Endothelial cell of hepatic sinusoid (primary cell): Measurements from ENCODE around the gene SPPL3.

Experiments
- in situ Hi-C: cut with HindIII; loops from 2 replicates; pipeline ENCODE4 v1.10.0; 2017; ENCODE audit warnings: low sequenced_read_pairs

The SPPL3 gene

GRCh38 chr12:120879718-120880300 is 24.3 kb downstream of the SPPL3 start:
- in situ Hi-C loops = no loop called here

DNA sequence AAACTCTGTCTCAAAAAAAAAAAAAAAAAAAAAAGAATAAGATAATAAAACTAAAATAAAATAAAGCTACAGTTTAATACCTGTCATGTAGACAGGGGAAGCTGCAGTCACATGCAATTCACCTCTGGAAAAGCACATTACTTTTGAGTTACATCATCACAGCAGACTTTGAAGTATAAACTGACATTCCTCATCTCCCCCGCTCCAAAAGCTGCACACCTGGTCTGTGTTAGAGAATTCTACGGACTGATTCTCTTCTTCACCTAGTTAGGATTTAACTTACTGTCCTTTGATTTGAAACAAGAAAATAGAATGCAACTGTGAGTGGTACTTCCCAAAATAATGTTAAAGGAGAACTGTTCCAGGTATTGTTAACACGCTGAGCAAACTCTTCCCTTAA is 25.1 kb downstream of the SPPL3 start:
- in situ Hi-C loops = no loop called here

DNA sequence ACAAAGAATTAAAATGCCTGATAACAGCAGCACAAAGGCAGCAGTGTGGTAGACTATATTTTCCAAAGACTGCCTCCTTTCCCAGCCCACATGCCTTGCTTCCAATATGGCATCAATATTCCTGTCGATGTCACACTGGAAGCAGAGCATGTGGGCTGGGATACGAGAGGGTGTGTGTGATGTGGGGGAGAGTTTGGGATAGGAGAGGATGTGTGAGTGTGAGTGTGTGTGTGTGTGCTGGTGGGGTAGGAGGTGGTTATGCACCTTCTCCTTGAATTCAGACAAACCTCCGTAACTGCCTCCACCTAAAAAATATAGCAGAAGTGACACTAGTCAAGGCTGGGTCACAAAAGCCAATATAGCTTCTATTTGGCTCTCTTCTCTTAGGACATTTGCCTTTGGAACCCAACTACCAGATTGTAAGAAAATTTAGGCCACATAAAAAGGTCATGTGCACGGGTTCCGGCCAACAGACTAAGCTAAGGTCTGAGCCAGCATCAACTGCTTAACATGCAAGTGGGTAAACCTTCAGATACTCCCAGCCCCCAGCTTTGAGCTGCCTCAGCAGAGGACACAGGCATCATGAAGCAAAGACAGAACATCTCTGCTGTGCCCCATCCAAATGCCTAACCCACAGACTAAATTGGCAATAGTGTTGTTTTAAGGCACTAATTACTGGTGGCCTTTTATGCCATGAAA is 29.5 kb downstream of the SPPL3 start:
- in situ Hi-C loops = no loop called here

GRCh38 chr12:120873226-120873625 is 30.9 kb downstream of the SPPL3 start:
- in situ Hi-C loops = no loop called here

- in situ Hi-C loops = no loop called here
These were observed 31.7 kb downstream of the SPPL3 start for GRCh38 chr12:120872487-120872886.

DNA sequence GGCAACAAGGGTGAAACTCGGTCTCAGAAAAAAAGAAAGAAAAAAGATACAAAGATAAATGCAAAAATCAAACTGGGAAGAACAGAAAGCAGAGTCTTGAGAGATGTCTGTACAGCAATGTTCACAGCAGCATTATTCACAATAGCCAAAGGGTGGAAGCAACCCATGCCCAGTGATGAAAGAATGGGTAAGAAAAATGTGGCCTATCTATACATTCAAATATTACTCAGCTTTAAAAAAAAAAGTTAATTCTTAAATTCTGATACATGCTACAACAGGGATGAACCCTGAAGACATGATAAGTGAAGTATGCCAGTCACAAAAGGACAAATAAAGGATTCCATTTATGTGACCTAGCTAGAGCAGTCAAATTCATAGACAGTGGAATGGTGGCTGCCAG is 33.7 kb downstream of the SPPL3 start:
- in situ Hi-C loops = no loop called here

DNA sequence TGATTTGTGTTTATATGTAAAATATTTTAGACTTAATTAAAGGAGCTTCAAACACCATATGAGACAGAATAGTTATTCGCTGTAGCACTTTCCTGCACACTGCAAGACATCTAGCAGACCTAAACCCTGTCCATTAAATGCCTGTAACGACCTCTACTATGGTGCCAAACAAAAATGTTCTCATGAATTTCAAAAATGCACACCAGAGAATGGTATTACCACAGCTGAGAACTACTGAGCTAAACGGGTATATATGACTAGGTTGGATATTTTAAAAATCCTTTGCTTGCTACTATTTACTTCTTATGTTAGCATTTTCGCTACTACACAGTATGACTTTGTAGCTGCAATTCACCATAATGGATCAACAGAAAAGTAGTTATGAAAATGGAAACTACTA is 34.8 kb downstream of the SPPL3 start:
- in situ Hi-C loops = no loop called here

GRCh38 chr12:120866108-120866507 is 38.0 kb downstream of the SPPL3 start:
- in situ Hi-C loops = no loop called here

GRCh38 chr12:120865098-120865497 is 39.1 kb downstream of the SPPL3 start:
- in situ Hi-C loops = no loop called here

DNA sequence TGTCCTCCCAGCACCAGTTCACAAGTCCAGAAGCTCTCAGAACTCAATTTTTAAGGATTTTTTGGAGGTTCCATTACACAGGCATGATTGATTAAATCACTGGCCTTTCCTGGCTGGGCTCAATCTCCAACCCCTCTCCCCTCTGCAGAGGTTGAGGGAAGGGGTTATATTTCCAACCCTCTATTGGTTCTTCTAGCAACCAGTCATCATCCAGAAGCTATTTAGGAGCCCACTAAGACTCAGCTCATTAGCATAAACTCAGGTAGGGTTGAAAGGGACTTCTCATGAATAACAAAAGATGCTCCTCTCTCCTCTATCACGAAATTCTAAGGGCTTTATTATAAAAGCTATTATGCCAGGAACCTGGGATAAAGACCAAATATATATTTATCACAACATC is 41.5 kb downstream of the SPPL3 start:
- in situ Hi-C loops = no loop called here

DNA sequence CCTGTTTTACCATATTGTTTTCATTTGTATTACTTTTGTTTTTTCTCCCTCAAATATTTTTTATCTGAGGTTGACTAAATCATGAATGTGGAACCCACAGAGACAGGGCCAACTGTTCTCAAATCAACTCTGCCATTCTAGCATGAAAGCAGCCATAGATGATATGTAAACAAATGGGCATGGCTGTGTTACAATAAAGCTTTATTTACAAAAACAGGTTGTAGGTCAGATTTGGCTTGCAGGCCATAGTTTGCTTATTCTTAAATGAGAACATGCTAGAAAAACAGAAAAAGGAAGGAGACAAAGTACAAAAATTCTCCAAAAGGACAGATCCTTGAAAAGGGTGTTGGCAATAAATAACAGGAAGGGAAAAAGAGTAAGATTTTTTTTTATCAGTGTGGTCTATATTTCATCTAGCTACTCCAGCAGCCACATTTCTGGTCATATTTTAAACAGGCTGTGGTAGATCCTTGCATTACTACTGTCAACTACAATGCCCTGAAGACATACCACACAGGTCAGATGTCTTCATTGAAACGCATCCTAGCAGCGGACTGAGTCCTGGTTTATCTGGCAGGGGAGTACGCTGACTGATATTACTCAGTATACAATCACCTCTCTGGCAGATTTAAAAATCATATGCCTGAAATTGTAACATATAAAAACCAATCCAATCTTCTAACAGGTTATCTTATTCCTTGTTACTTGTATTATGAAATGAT is 42.9 kb downstream of the SPPL3 start:
- in situ Hi-C loops = no loop called here

- in situ Hi-C loops = no loop called here
These were observed 45.7 kb downstream of the SPPL3 start for GRCh38 chr12:120858306-120859088.

DNA sequence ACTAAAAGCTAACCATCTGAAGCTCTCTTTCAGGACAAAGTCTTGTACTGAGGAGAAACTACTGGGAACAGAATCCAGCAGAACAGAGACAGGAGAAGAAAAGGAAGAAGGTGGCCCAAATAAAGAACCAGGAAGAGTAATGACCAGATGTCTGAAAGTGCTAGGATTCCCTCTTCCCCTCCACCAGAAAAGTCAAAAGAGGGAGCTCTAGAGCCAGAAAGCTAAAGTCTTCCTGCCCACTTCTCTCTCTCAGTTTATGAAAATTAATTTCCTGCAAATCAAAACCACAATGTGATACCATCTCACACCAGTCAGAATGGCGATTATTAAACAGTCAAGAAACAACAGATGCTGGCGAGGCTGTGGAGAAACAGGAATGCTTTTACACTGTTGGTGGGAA is 47.2 kb downstream of the SPPL3 start:
- in situ Hi-C loops = no loop called here

- in situ Hi-C loops = no loop called here
These were observed 48.2 kb downstream of the SPPL3 start for GRCh38 chr12:120855823-120856588.

DNA sequence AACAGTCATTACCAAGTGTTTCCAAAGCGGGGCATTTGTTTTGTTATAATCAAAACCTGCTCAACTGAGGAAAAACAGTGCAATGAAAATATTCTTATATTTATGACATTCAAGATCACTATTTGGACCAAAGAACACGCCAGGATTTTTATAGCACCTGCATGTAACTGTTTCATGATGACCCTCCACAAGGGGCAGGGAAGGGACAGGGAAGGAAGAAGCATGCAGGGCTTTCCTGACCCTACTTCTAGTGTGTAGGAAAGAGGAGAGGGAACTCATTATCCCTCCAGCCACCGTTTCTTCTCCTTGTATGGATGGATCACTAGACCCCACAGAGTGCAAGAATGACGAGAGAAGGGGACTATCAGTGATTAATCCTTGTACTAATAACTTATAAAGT is 49.4 kb downstream of the SPPL3 start:
- in situ Hi-C loops = no loop called here

DNA sequence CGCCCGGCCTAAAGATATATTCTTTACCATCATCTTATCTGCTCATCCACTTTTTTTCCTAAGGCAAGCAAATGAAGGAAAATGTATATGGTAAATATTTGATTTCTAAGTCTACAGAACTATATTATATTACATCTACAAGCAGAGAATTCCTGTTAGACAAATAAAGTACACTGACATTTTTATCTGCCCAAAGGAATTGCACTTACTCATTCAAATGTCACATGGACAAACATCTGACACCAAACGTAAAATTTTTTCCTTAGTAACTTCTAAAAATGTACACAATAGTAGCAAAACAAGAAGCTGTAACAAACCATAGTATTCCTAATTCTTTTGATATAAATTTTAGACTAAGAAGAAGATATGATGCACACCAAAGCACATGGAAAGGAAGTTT is 51.0 kb downstream of the SPPL3 start:
- in situ Hi-C loops = no loop called here

- in situ Hi-C loops = no loop called here
These were observed 52.2 kb downstream of the SPPL3 start for GRCh38 chr12:120851944-120852343.

GRCh38 chr12:120851444-120851843 is 52.7 kb downstream of the SPPL3 start:
- in situ Hi-C loops = no loop called here

- in situ Hi-C loops = loop anchor here (5.0 kb wide), 1 partner anchor 83 kb away; no protein-coding TSS in a partner anchor
These were observed 54.4 kb downstream of the SPPL3 start for GRCh38 chr12:120849765-120850164.

GRCh38 chr12:120847814-120848213 is 56.3 kb downstream of the SPPL3 start:
- in situ Hi-C loops = loop anchor here (5.0 kb wide), 1 partner anchor 84 kb away; no protein-coding TSS in a partner anchor
